SW480 (cell line): ENCODE data around the gene CDX1.

ENCODE experiments used
- DNase-seq: peaks from one replicate; pipeline ENCODE4 v3.0.0-alpha.2; 2016; ENCODE audit warnings: low spot score

Gene CDX1

DNA sequence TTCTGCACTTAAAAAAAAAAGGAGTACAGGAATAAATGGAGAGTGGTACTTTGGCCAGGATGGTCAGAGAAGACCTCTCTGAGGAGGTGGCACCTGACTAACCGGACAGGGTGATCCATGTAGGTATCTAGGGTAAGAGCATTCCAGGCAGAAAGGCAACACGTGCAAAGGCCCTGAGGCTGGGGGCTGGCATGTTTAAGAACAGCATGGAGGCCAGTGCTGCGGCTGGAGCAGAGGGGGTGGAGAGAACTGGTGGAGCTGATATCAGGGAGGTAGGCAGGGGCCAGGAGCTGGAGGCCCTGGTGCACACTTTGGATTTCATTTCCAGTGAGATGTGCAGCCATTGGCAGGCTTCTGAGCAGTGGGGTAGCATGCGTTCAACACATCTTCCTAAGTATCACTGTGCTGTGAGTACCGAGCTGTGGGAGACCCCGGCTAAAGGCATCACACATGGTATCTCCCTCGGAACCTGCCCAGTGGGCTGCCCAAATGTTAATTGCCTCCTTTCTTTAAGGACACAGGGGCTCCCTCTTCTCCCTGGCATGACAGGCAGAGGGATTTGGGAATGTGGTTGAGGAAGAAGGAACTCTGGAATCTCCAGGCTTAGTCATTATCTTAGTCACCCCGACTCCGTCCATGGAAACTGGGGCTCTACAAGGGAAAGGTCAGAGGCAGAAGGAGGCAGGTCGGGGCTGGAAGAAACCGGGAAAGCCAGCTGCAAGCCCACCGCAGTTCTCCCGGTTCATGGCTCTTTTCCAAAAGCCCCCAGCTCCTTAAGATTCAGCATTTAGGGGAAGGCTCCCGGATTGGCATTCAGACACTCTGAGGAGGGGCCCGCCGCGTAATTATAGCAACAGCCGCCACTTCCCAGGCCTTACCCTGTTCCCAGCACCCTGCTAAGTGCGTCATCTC lies 41.9 kb downstream of the CDX1 start:
- no peak for DNase-seq

DNA sequence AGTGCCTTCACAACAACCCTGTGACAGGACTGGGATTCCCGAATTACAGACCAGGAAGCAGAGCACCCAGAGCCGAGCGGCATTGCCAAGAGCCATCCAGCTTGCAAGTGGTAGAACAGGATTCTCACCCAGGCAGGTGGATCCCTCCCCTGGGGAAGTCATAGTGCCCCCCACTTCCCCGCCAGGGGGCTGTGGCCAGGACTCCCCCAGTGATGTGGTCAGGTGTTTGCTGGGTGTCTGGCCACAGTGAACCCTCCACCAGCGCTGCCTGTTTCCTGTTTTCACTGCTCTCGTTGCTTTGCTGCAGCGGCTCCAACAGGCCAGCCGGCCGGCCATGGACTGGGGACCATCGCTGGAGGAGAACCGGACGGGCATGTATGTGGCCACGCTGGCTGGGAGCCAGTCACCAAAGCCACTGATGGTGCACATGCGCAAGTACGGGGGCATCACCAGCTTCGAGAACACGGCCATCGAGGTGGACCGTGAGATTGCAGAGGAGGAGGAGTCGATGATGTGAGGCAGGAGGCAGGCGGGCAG lies 42.6 kb downstream of the CDX1 start:
- DNase-seq: no peak

DNA sequence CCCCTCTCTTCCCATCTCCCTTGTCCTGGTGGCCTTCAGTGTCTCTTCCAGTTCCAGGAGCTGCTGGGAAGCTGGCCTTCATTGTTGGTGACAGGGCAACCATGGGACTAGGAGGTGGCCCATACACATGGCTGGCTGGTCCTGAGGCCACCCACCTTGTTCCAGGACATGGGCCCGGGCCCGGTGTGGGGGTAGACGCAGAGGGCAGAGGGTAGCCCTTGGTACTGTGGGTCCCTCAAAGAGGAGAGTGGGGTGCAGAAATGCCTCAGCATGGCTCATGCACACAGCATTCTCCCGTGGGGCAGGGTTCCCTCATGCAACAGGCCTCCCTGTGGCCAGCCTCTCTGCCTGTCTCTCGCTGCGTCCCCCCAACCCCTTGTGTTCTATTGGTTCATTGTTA lies 44.1 kb downstream of the CDX1 start:
- DNase-seq: no peak

GRCh38 chr5:150211156-150212030 lies 44.8 kb downstream of the CDX1 start:
- no peak for DNase-seq

DNA sequence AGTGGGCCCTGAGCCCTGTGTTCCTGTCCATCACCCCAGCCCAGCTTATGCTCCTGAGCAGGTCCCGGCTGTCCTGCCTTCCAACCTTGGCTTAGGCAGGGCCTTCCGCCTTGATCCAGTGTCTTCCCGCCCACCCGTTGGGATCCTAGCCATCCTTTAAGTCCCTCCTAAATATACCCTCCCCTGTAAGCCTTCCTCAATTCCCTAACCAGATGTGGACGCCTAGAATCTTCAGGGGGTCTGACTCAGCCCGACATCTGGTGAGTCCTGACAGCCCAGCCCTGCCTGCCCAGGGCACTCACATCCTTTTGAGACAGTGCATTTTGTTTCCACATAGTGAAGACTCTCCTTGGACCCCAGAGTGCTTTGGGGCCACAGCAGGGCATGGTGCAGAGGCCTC lies 47.0 kb downstream of the CDX1 start:
- no peak for DNase-seq

DNA sequence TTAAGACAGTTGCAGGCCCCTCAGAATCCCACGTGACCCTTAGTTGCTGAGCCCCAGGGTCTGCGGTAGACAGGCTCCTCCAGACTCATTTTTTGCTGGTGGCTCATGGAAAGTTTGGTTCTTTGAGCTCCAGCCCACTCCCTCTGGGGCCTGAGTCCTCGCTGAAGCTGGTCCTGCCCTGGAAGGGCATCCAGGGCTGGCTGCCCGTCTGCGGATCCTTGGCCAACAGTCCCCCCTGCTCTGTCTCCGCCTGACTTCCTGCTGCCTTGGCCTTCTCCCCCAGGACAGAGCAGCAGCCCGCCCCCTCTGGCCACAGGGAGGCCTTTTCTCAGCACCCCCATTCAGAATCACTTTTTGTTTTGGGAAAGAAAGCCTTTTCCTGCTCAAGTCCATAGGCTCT lies 47.7 kb downstream of the CDX1 start:
- DNase-seq: no peak

DNA sequence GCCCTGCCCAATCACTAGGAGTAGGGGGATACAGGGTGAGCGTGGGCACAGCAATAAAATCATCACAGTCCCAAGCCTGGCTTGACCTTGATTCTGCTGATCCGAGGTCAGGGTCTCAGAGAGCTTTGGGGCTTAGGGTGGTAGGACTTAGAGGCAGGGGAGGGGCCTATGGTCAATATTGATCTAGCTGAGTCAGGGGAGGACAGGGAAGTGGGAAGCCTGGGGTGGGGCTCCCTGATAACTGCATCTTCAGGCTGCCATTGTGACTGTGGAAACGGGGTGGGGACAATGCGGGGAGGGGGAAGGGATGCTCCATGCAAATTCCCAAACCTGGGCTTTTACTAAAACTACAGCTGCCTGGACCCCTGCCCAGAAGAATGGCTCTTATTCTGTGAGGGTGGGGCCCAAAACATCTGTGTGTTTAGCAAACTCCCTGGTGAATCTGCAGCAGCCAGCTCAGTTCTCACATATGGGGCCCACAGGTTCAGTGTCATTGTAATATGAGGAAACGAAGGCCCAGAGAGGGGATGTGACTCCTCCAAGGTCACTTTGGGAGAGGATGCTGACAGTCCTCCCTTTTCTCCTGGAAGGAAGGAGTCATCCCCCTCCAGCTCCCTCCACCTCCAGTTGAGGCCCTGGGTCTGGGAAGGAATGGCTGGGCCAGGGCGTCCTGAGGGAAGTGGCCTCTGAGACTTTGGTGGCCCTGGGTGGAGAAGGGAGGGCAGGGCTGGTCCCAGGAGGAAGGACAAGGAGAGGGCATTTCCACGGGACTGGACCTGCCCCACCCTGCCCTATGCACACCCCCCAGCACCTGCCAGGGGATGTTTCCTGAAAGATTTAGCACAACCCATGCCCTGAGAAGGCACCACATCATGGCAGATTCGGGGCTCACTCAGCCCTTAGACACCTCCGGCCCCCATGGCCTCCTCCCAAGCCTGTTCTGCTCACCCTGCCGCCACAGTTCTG lies 49.7 kb downstream of the CDX1 start:
- no peak for DNase-seq

DNA sequence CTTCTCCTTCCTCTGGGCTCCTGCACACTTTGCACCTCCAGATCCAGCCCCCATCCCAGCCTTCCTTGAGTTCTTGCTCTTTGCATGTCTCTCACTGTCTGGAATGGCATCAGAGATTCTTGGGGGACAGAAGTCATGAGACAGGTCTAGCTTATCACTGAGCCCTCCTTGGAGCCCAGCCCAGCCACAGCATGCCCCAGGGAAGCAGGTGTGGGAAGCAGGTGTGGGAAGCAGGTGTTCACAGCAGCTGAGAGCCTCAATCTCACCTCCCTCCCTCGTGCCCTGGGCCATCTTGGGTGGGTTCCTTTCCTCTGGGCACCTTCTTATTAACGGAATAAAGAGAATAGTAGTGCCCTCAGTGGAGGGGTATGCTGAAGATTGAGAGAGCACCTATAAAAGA lies 50.5 kb downstream of the CDX1 start:
- no peak for DNase-seq

DNA sequence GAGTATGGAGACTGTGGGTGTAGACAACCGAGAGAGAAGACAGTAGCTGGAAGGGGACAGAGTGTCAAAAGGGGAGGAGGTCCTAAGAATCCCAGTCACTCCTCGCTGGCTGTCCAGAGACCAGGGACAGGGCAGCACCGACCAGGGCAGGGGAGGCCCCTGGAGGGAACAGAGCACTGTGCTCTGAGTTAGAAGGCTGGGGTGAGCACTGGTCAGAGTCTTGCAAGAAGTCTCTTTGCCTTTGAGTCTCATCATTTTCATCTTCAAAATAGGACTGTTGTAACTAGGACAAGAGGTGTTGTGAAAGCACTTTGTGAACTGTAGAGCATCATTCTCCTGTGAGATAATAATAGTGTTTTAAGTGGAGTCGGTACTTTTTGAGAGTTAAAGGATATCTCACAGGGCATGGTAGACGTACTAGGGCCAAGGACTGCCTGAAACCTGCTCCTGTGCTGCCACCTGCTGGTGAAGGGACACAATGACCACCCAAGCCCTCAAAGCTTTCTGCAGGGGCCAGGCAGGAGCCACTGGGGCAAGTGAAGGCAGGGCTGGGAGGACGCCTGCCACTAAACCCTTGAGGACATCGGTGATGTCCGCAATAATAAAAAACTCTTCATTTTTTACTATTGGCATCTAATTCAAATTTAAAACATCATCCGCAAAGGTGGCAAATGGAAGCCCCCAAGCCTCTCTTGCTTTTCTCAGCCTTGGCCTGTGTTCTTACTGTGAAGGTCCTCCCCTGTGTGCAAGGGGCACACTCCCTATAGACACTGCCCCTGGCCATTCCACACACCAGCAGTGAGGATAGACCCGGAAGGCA lies 51.5 kb downstream of the CDX1 start:
- DNase-seq: peak; percentile 80

- no peak for DNase-seq
Measured at GRCh38 chr5:150218693-150219035, 52.1 kb downstream of the CDX1 start.

DNA sequence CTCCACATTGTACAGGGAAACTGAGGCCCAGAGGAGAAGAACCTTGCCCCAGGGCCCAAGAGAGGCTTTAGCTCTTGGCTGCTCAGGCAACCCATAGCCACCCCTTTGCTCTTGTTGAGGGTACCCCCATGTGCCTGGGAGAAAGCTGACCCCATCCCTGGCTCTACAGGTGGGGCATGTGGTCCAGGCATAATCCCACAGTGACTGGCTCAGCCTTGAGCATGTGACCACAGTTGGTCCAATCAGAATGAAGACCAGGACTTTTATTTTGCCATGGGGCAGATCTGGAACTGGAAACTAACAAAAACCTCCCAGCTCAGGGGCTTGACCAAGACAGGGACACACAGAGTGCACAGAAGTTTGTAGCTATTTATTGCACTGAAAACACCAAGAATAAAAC lies 52.6 kb downstream of the CDX1 start:
- DNase-seq: no peak

DNA sequence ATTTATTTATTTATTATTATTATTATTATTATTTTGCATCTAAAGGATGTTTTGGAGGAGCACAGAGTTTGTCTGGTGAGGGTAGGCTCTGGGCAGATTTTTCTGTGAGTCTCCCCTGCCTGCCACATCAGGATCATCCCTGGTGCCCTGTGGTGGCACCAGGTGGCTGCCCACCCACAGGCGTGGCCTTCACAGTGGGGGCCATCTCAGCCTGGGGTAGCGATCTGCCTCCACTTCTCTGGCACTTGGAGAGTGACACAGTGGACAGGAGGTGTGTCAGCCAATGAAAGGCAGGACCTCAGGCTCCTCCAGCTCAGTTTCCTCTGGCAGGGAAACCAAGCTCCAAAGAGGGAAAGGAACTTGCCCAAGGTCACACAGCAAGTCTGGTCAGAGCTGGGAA lies 53.3 kb downstream of the CDX1 start:
- DNase-seq: no peak

- DNase-seq: no peak
Measured at GRCh38 chr5:150221471-150221870, 54.9 kb downstream of the CDX1 start.

DNA sequence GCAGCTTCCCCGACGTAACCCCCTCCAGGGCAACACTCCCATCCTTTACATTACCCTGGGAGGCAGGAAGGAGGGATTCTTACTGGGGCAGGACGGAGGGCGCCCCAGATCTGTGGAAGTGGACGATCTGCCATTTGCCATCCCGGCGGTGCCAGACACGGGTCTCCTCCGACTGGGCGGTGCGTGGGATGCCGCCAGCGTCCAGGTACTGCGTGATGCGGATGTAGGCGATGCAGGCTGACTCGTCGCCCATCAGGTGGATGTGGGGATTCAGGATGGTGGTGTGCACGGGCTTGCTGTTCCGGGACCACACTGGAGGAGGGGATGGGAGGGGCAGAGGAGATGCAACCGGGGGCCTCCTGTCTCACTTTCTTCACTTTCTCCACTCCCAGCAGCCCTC lies 56.3 kb downstream of the CDX1 start:
- DNase-seq: no peak

GRCh38 chr5:150223474-150223873 lies 56.9 kb downstream of the CDX1 start:
- no peak for DNase-seq

- DNase-seq: no peak
Measured at GRCh38 chr5:150224483-150225027, 58.0 kb downstream of the CDX1 start.

DNA sequence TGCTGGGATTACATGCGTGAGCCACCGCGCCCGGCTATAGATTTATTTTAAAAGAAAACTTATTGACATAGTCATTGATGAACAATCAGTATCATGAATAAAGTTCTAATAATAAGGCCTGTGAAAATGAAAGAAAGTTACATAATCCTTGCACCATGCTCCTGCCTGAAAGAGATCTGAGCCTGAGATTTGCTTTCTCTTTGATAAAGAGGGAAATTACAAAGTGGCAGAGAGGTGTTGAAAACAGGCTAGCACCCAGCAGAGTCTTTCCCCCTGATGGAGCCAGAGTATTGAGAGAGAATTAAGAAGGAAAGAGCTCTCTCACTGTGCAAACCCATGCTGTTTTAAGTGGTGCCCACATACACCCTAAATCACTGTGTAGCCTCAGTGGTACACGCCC lies 60.5 kb downstream of the CDX1 start:
- DNase-seq: no peak

DNA sequence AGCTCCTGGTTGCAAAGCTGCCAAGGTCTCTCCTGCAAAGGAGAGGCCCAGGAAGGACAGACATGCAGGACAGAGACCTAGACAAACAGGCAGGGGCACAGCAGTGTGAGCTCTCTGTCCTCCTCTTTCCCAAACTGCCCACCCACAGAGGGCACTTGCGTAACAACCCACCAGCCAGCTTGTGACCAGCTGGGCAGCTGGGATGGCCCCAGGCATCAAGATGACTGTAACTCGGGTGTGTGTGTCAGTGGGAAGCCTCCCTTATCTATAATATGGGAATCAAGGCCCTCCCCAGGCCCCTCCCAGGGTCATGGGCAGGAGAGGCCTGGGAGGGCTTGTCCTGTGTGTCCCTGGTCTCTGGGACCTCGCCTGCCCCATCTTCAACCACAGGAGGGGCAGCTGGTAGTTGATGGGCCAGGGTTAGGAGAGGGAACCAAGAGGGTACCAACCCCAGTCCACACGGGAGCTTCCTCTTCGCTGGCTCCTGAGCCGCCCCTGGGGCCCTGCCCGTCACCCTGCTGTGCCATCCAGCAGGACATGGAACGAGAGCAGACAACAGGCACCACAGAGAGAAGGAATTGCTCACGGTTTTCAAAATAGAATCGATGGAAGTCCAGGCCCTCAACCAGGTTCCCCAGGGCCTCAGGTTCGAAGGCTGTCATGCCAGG lies 61.2 kb downstream of the CDX1 start:
- DNase-seq: no peak

DNA sequence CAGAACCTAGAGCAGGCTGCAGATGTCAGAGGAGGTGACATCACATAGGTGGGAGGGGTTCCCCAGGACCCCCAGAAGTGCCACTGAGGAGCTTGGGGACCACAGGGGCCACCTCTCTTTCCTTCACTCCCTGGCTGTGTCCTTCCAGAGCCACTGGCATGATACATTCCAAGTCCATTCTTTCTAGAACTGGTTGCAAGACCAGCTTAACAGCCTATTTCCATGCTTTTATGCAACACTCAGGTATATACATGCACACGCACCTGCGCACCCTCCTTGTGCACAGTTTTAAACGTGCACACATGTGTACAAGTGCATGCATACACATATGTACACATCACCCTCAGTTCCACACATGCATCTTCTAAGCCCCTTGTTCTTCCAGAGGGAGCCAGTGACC lies 63.0 kb downstream of the CDX1 start:
- no peak for DNase-seq

GRCh38 chr5:150230842-150231241 lies 64.3 kb downstream of the CDX1 start:
- DNase-seq: no peak
